GM12864 (cell line): ENCODE measurements around the gene NAA10.

Source experiments
- DNase-seq: peaks from one replicate; pipeline ENCODE4 v3.0.0-alpha.2; 2011; ENCODE audit warnings: low read depth
- H3K4me3 ChIP-seq: 2 replicates; pipeline ENCODE4 v1.5.1; 2011; ENCODE audit warnings: mild to moderate bottlenecking, low read depth, low read length, control low read depth
- TF ChIP-seq, protein P1 (sequence below): IDR thresholded peaks from 2 replicates; pipeline ENCODE4 v1.5.1; 2011; ENCODE audit warnings: low read depth, mild to moderate bottlenecking, moderate library complexity, low read length, control low read depth, inconsistent platforms; ENCODE audit errors: missing control alignments

The NAA10 gene

DNA sequence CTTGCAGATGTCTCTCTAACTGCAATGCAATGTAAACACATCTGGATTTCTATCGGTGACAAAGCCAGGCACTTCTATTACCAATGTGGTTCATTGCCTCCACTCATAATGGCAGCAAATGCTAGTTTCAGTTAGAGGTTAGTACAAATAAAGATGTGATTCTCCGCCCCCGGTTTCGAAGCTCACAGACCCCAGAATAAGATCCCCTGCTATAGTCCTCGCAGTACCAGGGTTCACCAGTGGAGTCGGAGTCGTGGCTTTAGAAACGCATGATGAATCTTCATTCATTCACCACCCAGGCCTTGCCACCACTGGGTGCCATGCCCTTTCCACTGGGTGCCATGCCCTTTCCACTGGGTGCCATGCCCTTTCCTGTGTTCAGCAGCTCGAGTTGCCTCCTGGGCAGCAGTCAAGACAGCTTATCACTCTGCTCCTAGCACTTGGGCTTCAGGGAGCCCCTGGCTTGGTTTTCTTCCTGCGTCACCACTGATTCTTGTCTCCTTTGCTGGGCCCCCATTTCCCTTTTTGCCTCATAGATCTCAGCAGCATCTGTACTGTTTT is 3.5 kb upstream of the NAA10 start:
- TF ChIP-seq, protein P1, sequence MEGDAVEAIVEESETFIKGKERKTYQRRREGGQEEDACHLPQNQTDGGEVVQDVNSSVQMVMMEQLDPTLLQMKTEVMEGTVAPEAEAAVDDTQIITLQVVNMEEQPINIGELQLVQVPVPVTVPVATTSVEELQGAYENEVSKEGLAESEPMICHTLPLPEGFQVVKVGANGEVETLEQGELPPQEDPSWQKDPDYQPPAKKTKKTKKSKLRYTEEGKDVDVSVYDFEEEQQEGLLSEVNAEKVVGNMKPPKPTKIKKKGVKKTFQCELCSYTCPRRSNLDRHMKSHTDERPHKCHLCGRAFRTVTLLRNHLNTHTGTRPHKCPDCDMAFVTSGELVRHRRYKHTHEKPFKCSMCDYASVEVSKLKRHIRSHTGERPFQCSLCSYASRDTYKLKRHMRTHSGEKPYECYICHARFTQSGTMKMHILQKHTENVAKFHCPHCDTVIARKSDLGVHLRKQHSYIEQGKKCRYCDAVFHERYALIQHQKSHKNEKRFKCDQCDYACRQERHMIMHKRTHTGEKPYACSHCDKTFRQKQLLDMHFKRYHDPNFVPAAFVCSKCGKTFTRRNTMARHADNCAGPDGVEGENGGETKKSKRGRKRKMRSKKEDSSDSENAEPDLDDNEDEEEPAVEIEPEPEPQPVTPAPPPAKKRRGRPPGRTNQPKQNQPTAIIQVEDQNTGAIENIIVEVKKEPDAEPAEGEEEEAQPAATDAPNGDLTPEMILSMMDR: peak; percentile 26

DNA sequence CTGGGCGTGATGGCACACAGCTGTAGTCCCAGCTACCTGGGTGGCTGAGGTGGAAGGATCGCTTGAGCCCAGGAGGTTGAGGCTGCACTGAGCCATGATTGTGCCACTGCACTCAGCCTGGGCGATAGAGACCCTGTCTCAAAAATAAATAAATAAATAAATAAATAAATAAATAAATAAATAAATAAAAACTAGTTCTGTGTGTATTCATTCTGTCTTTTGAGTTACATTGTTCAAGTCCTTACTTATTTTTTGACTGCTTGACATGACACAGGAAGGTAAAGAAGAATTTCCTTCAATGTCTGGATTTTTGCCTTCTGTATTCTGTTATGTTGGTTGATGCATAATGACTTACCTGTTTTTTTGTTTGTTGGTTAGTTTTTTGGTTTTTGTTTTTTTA is 2.2 kb upstream of the NAA10 start:
- no peak overlapping the region for H3K4me3 ChIP-seq
- DNase-seq: no peak
- TF ChIP-seq, protein P1: no peak

More for the DNA sequence above, 3.5 kb upstream of the NAA10 start:
- no peak overlapping the region for H3K4me3 ChIP-seq
- no peak for DNase-seq

DNA sequence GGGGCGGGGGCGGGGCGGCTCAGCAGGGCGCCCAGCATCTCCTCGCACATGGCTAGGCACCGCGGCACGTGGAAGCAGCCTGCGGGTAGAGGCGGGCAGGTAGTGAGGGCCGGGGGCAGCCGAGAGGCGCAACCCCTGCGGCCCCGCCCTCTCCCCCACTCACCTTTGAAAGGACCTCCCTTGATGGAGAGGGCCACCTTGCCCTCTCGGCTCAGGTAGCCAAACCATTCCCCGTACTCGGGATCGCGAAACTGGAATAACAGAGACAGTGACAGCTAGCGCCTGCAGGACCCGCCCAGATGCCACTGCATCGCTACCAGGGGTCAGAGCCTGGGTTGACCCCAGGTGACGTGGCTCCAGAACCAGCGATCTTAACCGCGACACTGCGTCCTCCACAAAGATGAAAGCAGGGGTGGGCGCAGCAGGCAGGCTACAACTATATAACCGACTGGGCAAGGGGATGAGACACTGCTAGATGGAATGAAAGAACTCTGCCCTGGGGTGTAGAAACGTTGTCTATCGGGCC is 552 bp upstream of the NAA10 start:
- no peak for DNase-seq
- TF ChIP-seq, protein P1: no peak
- H3K4me3 ChIP-seq: peak overlapping the region; percentile 49

DNA sequence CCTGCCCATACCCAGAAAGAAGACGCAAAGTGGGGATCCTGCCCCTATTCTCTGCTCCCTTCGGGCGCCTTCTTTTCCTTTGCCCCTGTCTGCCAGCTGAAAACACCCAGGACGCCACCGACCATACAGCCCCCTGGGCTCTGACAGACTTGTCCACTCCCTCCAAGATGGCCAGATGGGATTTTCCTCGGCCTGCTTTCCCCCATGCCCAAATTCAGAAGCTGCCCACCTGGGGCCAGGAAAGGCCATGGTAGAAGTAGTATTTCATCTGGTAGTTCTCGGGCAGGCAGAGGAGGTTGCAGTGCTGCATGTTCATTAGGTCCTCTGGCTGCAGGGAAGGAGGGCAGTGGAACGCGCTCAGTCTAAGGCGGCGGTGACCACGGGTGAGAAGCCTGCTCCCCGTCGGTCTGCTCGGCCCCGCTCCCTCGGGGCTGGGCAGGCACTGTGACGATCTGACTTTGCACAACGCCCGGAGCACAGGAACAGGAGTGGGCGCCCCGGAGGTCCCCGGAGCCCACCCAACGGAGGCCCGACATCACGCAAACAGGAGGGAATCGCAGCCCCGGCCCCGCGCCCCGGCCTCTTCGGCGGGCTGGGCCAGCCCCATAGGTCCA is 582 bp downstream of the NAA10 start:
- H3K4me3 ChIP-seq: peak overlapping the region; percentile 80
- no peak for DNase-seq
- TF ChIP-seq, protein P1: no peak

DNA sequence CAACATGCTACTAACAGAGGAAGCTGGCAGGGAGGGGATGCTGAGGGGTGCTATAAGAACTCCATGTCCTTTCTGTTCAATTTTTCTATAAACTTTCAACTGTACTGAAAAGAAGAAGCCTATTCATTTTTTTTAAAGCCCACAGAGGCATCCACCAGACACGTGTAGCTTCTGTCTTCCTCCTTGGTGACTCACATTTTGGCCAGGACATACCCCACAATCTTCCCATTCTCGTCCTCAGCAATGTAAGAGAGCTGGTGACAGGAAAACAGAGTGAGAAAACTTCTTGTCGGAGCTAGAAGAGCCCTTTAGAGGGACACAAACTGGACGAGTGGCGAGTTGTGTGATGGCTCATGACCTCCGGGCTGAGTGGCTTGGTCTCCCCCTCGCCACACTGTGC is 1.1 kb downstream of the NAA10 start:
- H3K4me3 ChIP-seq: peak overlapping the region; percentile 80
- DNase-seq: no peak
- TF ChIP-seq, protein P1: no peak

DNA sequence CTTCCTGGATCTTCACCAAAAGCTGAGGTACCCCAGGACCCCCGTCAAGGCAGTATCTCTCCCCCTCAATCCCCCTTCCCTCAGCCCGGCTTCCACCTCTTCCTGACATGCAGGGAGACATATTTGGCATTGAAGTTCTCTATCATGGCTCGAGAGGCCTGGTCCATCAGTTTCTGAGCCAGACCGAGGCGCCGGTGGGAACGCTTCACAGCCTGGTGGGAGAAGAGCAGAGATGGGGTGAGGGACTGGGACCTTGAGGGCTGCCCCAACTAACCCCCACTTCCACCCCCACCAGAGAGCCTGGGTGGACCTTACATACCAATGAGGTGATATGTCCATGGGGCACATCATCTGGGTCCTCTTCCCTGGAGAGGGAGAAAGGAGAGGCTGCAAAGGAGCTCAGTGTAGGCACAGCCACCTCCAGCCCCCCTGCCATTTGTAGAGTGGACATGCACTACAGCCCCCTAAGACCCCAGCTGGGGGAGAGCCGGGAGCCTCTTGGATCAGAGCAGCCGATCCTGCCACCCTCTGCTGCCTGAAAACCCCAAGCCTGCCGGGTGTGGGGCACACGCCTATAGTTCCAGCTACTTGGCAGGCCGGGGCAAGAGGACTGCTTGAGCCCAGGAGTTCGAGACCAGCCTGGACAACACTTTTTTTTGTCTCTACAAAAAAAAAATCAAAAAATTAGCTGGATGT is 2.5 kb downstream of the NAA10 start:
- TF ChIP-seq, protein P1: no peak
- no peak overlapping the region for H3K4me3 ChIP-seq
- DNase-seq: no peak
